ENCODE results near the gene ELMOD1.

GRCh38 chr11:107631043-107631442 is 40.1 kb downstream of the ELMOD1 start:
- TF ChIP-seq POLR2A (IDR thresholded peaks at IDR 0.05) (no peak), CTCF (IDR thresholded peaks at IDR 0.05) (no peak)

Measured in thyroid gland (tissue), 4 donors.